Measurements from ENCODE around the gene DEK.
"Not testable (repeated sequence)": the region's sequence is repeated elsewhere in the genome, so short reads cannot be mapped to it uniquely, and the experiment has no call there.

DEK gene

GRCh38 chr6:18264219-18264922, at the start of gene DEK:
Gene DEK (minus strand): TSS chr6:18264530. CDS start chr6:18263987, 543 bp downstream.
- DNase-seq, result peak; percentile 84
- ATAC-seq, result peak; percentile 72

- no peak for DNase-seq
- ATAC-seq, result no peak
These were observed 48.0 kb upstream of the DEK start for GRCh38 chr6:18312368-18312767.

- not testable (repeated sequence) for ATAC-seq, DNase-seq
These were observed 45.7 kb upstream of the DEK start for GRCh38 chr6:18310010-18310409.

GRCh38 chr6:18309046-18309445, 44.7 kb upstream of the DEK start:
- ATAC-seq, result no peak

GRCh38 chr6:18308070-18308735, 43.9 kb upstream of the DEK start:
- DNase-seq, result no peak
- ATAC-seq, result no peak

More at GRCh38 chr6:18309046-18309445, 44.7 kb upstream of the DEK start:
- no peak for DNase-seq

- ATAC-seq, result peak; percentile 65
- DNase-seq, result no peak
These were observed 42.6 kb upstream of the DEK start for GRCh38 chr6:18306977-18307376.

- ATAC-seq, result no peak
- no peak for DNase-seq
These were observed 38.5 kb upstream of the DEK start for GRCh38 chr6:18302561-18303439.

- ATAC-seq (no peak), DNase-seq (no peak)
These were observed 29.0 kb upstream of the DEK start for GRCh38 chr6:18293076-18293904.

- no peak for ATAC-seq
These were observed 25.0 kb upstream of the DEK start for GRCh38 chr6:18289283-18289682.

GRCh38 chr6:18284261-18284660, 19.9 kb upstream of the DEK start:
- ATAC-seq, result no peak
- DNase-seq, result no peak

More at GRCh38 chr6:18289283-18289682, 25.0 kb upstream of the DEK start:
- no peak for DNase-seq

- DNase-seq (no peak), ATAC-seq (no peak)
These were observed 17.2 kb upstream of the DEK start for GRCh38 chr6:18281564-18281963.

- no peak for DNase-seq
These were observed 15.8 kb upstream of the DEK start for GRCh38 chr6:18280084-18280483.

GRCh38 chr6:18279422-18279821, 15.1 kb upstream of the DEK start:
- DNase-seq (no peak), ATAC-seq (no peak)

More at GRCh38 chr6:18280084-18280483, 15.8 kb upstream of the DEK start:
- ATAC-seq, result no peak

GRCh38 chr6:18277237-18278006, 13.1 kb upstream of the DEK start:
- DNase-seq, result no peak
- no peak for ATAC-seq

- no peak for ATAC-seq
- DNase-seq, result no peak
These were observed 12.4 kb upstream of the DEK start for GRCh38 chr6:18276610-18277236.

- DNase-seq, result no peak
- ATAC-seq, result no peak
These were observed 5.9 kb upstream of the DEK start for GRCh38 chr6:18270216-18270615.

- ATAC-seq (no peak), DNase-seq (no peak)
These were observed 5.4 kb upstream of the DEK start for GRCh38 chr6:18269717-18270116.

- DNase-seq (no peak), ATAC-seq (no peak)
These were observed 4.9 kb upstream of the DEK start for GRCh38 chr6:18269253-18269652.

- DNase-seq, result no peak
- no peak for ATAC-seq
These were observed 3.7 kb upstream of the DEK start for GRCh38 chr6:18268066-18268465.

GRCh38 chr6:18266523-18266912, 2.2 kb upstream of the DEK start:
- no peak for DNase-seq
- ATAC-seq, result no peak

All from stimulated activated naive CD8-positive, alpha-beta T cell treated with anti-CD3 and anti-CD28 coated beads, Interleukin-15, Interleukin-2, amounts not matched to agents 100 U/mL and 50 U/mL, for 24 hours (primary cell).